ENCODE data around the gene CZIB.

Gene CZIB

DNA sequence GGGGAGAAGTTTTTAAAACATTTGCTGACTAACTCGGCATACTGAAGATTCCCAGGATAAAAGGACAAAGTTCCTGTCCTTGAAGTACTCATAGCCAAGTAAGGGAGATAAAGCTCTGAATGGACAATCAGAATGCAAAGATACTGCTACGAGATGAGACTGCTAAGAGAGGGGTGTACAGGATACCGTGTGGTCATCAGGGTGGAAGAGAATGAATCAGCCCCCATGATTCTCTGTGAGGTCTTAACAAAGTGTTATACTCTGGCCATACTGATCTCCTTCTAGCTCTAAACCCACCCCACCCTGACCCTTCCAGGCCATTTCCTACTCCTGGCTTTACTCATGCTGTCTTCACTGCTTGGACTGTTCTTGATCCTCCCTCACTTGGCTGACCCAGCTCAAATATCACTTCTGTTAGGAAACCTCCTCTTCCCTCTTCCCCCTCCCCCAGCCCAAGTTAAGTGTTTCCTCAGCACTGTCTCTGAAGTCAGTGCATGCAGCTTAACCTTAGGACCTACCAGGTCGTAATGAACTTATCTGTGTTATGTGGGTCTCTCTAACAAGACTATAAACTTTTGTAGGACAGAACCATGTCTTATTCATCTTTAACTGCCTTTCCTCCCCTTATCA lies 33.7 kb upstream of the CZIB start:
- TF ChIP-seq, protein P1, sequence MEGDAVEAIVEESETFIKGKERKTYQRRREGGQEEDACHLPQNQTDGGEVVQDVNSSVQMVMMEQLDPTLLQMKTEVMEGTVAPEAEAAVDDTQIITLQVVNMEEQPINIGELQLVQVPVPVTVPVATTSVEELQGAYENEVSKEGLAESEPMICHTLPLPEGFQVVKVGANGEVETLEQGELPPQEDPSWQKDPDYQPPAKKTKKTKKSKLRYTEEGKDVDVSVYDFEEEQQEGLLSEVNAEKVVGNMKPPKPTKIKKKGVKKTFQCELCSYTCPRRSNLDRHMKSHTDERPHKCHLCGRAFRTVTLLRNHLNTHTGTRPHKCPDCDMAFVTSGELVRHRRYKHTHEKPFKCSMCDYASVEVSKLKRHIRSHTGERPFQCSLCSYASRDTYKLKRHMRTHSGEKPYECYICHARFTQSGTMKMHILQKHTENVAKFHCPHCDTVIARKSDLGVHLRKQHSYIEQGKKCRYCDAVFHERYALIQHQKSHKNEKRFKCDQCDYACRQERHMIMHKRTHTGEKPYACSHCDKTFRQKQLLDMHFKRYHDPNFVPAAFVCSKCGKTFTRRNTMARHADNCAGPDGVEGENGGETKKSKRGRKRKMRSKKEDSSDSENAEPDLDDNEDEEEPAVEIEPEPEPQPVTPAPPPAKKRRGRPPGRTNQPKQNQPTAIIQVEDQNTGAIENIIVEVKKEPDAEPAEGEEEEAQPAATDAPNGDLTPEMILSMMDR (IDR thresholded peaks at IDR 0.05; ENCODE audit: extremely low read depth, missing control alignments): no peak
- DNase-seq (ENCODE audit: low spot score): no peak

DNA sequence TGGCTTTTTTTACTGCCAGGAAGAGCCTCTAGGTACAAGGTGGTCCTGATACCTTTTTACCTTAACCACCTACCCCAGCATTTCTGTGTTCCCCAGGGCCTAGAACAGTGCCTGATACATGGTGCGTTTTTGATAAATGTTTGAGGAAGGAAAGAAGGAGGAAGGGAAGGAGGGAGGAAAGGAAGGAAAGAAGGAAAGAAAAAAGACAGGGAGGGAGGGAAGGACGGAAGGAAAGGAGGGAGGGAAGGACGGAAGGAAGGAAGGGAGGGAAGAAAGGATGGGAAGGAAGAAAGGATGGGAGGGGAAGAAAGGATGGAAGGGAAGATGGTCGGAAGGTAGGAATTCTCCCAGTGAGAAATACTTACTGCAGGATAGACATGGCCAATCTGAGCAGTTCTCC lies 29.9 kb upstream of the CZIB start:
- DNase-seq (ENCODE audit: low spot score): no peak
- TF ChIP-seq, protein P1 (IDR thresholded peaks at IDR 0.05; ENCODE audit: extremely low read depth, missing control alignments): no peak

DNA sequence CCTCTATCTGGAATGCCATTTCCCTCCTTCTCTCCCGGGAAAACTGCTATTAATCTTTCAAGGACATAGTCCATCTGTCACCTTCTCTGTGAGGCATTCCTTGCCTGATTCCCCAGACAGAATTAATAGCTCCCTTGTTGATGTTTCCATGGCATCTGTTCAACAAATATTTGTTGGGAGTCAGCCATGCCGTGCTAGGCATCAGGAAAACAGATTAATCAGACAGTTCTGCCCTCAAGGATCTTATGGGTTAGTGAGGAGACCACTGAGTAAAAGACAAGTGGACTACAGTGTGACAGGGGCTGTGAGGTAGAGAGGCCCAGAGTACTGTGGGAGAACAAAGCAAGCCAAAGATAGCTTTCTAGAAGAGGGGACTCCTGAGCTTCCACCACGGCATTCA lies 29.3 kb upstream of the CZIB start:
- DNase-seq (ENCODE audit: low spot score): no peak
- TF ChIP-seq, protein P1 (IDR thresholded peaks at IDR 0.05; ENCODE audit: extremely low read depth, missing control alignments): no peak

- TF ChIP-seq, protein P1 (IDR thresholded peaks at IDR 0.05; ENCODE audit: extremely low read depth, missing control alignments): no peak
- no peak for DNase-seq (ENCODE audit: low spot score)
Measured at GRCh38 chr1:53246261-53247134, 26.1 kb upstream of the CZIB start.

GRCh38 chr1:53244141-53244540 lies 23.7 kb upstream of the CZIB start:
- TF ChIP-seq, protein P1 (IDR thresholded peaks at IDR 0.05; ENCODE audit: extremely low read depth, missing control alignments): no peak
- no peak for DNase-seq (ENCODE audit: low spot score)

DNA sequence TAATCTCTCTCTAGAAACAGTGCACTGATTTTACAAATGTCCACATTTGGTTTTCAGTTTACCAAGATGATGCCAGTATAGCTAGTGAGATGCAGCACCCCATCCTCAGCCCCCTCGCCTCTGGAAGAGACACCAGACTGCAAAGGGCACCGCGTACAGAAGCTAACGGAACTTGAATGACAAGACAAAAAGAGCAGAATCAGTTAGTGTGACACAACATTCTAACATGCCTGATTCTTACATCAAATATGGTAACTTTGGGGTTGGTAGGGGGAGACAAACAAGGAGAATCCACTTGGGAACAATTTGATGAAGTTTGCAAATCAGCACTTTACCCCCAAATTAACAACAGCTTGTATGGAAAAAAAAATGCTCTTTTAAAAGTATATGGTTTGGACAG lies 21.9 kb upstream of the CZIB start:
- TF ChIP-seq, protein P1 (IDR thresholded peaks at IDR 0.05; ENCODE audit: extremely low read depth, missing control alignments): no peak
- no peak for DNase-seq (ENCODE audit: low spot score)

- DNase-seq (ENCODE audit: low spot score): no peak
- TF ChIP-seq, protein P1 (IDR thresholded peaks at IDR 0.05; ENCODE audit: extremely low read depth, missing control alignments): no peak
Measured at GRCh38 chr1:53241828-53242227, 21.4 kb upstream of the CZIB start.

All from GM20000 (cell line).